ENCODE measurements around the gene TMEM198. TPM values are rescaled to one million over a fixed set of nuclear protein-coding genes. Genes with fewer than 3 reads are reported as not detected.

Gene TMEM198
- total RNA-seq, 1 experiment from 2014 or later, result 1.9 TPM

- no peak for DNase-seq (ENCODE audit: low spot score)
These were observed 739 bp downstream of the TMEM198 start for GRCh38 chr2:219544567-219544966.

DNA sequence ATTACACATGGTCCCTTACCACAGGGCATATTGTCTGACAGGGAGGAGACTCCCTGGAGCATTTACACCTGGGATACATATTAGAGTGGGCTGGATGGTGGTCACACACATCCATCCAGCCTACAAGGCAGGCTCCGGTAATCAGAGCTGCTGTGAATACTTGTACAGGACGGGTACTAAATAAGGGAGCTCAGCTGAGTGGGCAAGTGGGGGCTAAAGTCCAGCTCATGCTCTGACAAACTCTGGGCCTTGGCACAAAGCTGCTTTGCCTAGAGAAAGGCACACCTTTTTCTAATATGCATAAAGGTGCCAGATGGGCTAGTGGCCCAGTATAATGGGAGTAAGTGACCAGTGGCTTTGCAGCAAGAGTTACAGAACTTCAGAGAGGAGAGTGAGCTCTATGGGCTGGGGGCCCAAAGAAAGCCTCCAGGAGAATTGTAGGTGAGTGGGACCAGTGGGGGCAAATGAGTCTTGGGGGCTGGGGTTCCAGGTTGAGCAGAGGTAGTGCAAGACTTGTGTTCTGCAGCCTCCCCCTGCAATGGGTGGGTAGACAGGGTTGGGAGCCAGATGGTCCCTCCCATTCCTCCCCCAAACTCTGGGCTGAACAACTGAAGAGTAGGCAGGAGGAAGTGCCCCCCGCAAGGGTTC lies 1.6 kb downstream of the TMEM198 start:
- DNase-seq (ENCODE audit: low spot score), result no peak

GRCh38 chr2:219545943-219546352 lies 2.1 kb downstream of the TMEM198 start:
- no peak for DNase-seq (ENCODE audit: low spot score)

DNA sequence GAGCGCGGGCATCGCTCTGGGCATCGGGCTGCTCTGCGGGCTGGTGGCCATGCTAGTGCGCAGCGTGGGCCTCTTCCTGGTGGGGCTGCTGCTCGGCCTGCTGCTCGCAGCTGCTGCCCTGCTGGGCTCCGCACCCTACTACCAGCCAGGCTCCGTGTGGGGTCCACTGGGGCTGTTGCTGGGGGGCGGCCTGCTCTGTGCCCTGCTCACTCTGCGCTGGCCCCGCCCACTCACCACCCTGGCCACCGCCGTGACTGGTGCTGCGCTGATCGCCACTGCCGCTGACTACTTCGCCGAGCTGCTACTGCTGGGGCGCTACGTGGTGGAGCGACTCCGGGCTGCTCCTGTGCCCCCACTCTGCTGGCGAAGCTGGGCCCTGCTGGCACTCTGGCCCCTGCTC lies 3.8 kb downstream of the TMEM198 start:
- no peak for DNase-seq (ENCODE audit: low spot score)

DNA sequence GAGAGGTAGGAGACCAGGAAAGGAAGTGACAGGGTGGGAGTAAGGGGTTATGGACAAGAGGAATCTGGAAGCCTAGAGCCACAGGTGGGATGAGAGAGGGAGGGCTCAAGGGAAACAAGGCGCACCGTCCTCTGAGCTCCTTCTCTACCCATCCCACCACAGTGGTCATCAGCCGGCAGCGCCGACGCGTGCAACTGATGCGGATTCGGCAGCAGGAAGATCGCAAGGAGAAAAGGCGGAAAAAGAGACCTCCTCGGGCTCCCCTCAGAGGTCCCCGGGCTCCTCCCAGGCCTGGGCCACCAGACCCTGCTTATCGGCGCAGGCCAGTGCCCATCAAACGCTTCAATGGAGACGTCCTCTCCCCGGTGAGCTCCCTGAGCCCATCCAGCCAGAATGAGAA lies 5.2 kb downstream of the TMEM198 start:
- no peak for DNase-seq (ENCODE audit: low spot score)

GRCh38 chr2:219549619-219550018 lies 5.8 kb downstream of the TMEM198 start:
- no peak for DNase-seq (ENCODE audit: low spot score)

DNA sequence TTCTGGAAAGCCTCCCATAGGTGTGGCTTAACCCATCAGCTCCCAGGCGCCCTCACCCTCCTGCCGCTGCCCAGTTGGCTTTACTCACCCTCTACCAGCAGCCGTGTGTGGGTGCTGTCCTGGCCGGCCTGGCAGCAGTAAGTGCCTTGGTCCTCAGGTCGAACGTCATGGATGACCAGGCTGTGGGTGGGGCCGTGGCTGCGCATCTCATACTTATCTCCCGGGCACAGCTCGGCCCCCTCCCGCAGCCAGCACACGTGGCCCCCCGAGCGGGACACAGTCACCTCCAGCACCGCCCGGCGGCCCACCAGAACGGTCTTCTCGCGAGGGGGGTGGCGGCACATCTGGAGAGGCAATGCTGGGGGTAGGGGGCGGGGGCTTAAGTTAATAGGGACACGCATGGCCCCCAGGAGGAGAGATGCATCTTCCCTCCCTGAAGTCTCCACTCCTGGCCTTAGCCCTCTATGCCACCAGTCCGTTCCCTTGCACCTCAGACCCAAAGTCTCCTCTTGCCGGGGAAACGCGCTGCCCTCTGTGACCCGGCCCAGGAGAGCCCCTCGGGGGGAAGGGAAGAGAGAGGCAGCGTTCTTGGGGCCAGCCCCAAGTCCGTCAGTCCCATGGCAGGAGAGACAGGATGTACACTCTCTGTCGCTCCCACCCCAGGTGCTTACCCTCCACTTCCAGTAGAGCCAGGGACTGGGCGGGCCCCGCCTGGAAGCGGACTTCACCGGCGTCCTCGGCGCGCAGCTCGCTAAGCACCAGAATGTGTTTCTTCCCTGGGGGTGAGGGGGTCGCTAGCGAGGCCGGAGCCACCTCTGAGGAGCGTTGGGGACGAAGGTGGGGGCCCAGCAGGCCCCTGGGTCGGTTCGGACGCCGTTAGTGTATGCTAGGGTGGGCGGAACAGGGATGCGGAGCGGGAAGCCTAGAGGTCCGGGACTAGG lies 7.9 kb downstream of the TMEM198 start:
- no peak for DNase-seq (ENCODE audit: low spot score)

DNA sequence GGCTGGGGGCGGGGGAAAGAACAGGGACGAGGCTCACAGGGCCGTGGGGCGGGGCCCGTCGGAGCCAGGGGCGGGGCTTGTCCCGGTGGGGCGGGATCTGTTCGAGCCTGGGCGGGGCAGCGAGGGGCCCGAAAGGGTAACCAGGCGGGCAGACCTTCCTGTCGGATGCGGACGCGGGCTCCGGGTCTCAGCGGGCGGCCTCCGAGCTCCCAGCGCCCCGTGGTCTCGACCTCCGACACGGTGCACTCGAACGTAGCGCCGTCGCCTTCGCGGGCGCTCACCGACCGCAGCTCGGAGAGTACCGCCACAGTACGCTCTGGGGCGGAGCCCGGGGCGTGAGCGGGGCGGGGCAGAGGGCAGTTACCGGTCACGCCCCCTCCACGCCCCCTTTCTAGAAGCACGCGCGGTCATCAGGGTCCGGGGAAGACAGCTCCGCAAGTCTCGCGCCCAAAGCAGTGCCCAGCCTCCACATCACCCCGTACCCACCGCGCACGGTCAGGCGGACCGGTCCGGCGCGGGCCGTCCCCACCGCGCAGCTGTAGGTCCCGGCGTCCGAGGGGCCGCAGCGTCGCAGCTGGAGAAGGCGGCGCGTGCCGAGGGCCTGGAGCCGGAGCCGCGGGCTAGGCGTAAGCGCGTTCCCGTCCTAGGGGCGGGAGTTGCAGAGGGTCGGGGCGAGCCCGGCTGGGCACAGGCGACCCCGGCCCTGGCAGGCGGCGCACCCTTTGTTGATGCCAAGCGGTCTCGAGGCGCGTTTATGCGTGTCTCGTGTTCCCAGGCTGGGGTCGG lies 8.7 kb downstream of the TMEM198 start:
- DNase-seq (ENCODE audit: low spot score), result peak; percentile 54

DNA sequence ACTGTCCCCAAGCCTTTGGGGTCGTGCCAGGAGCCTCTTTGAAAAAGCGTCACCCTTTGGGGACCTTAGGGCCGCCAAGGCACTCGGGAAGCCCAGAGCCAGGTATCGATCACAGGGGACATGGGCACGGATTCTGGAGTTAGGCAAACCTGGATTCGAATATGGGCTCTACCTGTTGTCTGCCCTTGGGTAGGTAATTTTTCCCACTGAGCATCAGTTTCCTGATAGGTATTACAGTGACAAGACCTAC lies 9.3 kb downstream of the TMEM198 start:
- DNase-seq (ENCODE audit: low spot score), result no peak

DNA sequence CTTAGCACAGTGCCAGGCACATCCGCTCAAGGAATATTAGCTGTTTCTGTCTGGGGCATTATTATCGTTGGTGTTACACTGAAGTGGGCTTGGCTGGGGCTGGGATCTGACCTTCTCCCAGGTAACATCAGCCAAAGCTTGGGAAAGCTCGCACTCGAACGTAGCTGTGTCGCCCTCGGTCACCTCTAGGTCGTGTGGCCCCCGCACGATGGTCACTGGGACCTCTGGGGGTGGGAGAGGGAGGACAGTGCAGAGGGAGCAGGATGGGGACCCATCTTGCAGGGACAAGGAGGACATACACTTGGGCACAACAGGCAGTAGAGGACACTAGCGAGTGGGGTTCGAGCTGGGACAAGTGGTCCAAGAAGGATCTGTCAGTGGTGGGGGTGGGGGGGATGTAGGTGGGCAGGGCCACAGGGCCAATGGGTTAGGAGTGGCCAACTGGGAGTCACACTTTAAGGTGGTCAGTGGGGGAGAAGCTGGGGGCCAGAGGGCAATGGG lies 9.7 kb downstream of the TMEM198 start:
- no peak for DNase-seq (ENCODE audit: low spot score)

GRCh38 chr2:219554350-219554749 lies 10.5 kb downstream of the TMEM198 start:
- no peak for DNase-seq (ENCODE audit: low spot score)

GRCh38 chr2:219555956-219556355 lies 12.1 kb downstream of the TMEM198 start:
- no peak for DNase-seq (ENCODE audit: low spot score)

DNA sequence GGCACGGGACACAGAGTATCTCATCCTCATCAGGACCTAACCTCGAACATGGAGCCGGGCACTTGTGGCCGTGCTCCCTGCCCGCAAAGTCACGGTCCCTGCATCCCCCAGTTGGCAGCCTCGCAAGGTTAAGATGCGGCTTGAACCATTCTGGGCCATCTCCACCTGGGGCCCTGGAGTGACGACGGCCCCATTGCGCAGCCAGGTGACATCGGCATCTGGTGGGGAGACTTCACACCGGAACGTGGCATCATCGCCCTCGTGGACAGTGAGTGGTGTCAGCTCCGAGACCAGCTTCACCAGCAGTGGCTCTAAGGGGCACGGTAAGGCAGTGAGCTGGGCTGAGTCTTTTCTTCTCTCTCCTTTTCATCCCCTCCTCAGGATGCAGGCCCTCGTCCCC lies 12.6 kb downstream of the TMEM198 start:
- no peak for DNase-seq (ENCODE audit: low spot score)

GRCh38 chr2:219557320-219557719 lies 13.5 kb downstream of the TMEM198 start:
- no peak for DNase-seq (ENCODE audit: low spot score)

- DNase-seq (ENCODE audit: low spot score), result no peak
These were observed 14.3 kb downstream of the TMEM198 start for GRCh38 chr2:219557791-219558785.

GRCh38 chr2:219559156-219559915 lies 15.5 kb downstream of the TMEM198 start:
- no peak for DNase-seq (ENCODE audit: low spot score)

GRCh38 chr2:219560037-219560892 lies 16.4 kb downstream of the TMEM198 start:
- DNase-seq (ENCODE audit: low spot score), result no peak

DNA sequence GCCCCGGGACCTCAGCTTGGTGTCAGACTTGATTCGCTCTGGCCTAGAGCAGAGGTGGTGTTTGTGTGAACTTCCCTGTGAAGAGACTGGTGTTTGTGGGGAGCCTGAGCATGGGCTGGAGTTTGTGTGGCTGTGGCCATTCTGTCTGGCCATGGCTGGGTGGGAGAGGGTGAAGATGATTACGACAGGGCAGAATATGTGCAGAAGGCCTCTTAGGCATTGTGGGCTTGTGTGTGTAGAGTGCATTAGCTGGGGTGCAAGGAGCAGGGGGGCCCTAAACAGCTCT lies 17.0 kb downstream of the TMEM198 start:
- DNase-seq (ENCODE audit: low spot score), result no peak

DNA sequence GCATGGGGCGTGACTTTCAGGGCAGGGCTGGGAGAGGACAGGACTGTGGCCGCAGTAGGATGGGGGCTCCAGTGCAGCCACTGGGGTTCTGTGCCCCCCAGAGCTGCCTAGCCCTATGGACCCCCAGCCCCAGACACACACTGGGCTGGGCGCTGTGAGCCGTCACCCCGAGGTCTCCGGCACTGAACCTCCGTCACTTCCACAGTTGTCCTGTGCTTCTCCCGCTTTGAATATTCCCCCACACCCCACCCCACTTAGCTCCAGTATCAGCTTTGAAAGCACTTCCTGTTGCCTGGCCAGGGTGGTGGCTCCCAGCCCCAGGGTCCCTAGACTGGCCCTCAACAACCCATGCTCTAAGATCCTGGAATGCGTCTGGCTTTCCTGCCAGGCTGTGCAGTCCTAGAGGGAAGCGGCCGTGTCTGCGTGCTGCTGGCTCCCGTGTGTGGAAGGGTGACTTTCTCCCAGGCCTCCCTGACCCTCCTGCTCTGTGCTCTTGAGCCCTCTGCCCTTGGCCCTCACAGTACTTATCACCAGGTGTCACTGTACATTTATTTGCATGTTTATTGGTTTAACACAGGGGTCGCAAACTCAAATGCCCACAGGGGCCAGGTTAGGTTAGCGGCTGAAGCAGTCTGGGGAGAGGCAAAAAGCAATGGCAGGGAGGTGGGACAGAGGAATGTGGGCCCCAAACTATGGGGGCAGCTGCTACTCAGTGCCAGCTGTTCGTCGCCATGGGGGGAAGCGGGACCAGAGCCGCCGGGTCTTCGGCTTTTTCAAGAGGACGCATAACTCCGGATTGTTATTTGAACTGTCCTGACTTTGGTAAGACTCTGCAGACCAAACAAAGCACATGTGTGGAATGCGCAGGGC lies 17.6 kb downstream of the TMEM198 start:
- DNase-seq (ENCODE audit: low spot score), result no peak

Data from H4 (cell line).